ENCODE data around the gene GOLGA1.
A peak's percentile ranks its signal among the peaks of the same experiment; 100 is the strongest.
"Not testable (repeated sequence)": the region's sequence is repeated elsewhere in the genome, so short reads cannot be mapped to it uniquely, and the experiment has no call there.

Gene GOLGA1, protein sequence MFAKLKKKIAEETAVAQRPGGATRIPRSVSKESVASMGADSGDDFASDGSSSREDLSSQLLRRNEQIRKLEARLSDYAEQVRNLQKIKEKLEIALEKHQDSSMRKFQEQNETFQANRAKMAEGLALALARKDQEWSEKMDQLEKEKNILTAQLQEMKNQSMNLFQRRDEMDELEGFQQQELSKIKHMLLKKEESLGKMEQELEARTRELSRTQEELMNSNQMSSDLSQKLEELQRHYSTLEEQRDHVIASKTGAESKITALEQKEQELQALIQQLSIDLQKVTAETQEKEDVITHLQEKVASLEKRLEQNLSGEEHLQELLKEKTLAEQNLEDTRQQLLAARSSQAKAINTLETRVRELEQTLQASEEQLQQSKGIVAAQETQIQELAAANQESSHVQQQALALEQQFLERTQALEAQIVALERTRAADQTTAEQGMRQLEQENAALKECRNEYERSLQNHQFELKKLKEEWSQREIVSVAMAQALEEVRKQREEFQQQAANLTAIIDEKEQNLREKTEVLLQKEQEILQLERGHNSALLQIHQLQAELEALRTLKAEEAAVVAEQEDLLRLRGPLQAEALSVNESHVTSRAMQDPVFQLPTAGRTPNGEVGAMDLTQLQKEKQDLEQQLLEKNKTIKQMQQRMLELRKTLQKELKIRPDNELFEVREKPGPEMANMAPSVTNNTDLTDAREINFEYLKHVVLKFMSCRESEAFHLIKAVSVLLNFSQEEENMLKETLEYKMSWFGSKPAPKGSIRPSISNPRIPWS

DNA sequence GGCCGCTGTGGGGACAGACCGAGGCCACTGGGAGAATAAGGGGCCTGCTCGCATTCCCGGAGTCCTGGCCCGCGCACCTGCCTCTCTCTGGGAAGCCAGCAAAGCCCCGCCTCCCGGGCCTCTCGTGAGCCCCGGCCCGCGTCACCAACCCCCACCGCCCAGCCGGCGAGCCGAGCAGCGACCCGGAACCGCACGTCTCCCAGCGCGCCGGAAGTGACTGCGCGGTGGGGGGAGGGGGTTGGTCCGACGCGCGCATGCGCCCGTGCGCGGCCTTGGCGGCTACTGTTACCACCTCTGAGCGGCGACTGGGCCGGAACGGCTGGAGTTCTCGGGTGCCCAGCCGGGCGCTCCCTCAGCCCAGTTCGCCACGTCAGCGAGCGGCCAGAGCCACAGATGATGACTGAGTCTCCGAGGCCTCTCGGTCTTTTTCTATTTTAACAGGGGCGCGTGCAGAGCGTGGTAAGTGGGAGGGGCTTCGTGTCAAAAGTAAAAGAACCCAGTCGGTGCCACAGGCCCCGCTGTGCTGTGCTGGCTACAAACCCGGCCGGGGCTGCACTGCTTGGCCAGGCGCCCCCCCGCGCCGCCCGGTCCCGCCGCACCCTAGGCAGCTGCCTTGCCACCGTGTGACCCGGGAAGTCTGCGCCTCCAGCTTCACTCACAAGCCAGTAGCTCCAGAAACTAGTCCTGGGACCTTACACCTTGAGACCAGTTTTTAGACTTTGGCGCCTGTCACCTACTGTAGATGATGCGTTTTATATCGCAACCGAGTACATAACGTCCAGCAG lies at the start of gene GOLGA1:
TSS of gene GOLGA1 (minus strand) at position 190 of the 785 bp plus-strand sequence. CDS start 2,372 bp downstream, outside the sequence.
- peak; percentile 76 to 87 for DNase-seq (ENCODE audit: extremely low read depth in 1 of 2, low read depth in 1 of 2)

- DNase-seq (ENCODE audit: extremely low read depth in 1 of 2, low read depth in 1 of 2) = no peak
These were observed 42.8 kb upstream of the GOLGA1 start for GRCh38 chr9:124983698-124984097.

- DNase-seq (ENCODE audit: extremely low read depth in 1 of 2, low read depth in 1 of 2) = no peak
These were observed 39.5 kb upstream of the GOLGA1 start for GRCh38 chr9:124980431-124980830.

DNA sequence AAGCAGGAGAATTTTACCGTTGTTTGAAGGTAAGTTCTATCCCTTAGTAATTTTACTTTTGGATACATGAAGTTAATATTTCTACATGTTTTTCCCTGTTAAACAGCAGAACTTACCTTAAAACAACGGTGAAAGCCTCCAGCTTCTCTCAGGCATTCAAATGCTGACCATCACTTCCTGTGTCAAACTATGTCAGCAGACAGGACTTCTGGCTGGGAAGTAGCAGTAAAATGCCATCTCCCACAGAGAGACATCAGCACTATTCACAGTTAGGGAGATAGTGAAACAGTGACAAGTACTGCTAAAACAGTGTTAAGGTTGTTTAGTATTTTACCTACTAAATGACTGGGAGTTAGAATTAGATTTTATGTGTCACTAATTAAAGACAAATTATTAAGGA lies 34.2 kb upstream of the GOLGA1 start:
- no peak for DNase-seq (ENCODE audit: extremely low read depth in 1 of 2, low read depth in 1 of 2)

DNA sequence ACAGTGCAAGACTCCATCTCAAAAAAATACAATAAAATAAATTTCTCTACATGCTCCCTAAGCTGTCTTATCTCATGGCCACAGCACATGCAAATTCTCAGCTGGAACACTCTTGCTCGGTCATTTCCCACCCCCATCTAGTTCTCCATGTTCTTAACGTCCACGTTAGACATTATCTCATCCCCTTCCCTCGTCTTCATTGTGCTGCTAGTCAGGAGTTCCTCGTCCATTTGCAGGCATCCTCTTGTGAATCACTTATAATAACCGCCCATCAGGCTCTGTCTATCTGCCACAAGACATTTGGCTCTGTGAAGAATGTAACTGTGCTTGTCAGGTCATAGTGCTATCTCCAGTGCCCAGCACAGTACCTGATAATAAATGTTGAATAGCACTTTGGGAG lies 32.9 kb upstream of the GOLGA1 start:
- no peak for DNase-seq (ENCODE audit: extremely low read depth in 1 of 2, low read depth in 1 of 2)

GRCh38 chr9:124972241-124972770 lies 31.4 kb upstream of the GOLGA1 start:
- DNase-seq (ENCODE audit: extremely low read depth in 1 of 2, low read depth in 1 of 2) = no peak

DNA sequence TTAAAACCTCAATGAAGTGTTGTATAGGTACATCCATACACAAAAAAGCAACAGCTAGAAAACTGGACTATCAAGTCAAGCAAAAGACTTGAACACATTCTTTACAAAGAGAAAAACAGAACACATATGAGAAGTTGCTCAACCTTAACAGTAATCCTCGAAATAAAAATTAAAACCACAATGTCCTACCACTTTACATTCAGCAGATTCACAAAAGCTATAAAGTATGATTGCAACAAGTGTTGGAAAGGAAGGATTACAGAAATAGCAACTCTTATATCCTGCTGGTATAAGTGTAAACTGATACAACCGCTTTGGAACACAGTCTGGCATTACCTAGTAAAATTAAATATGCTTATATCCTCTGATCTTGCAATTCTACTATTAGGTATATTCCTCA lies 28.5 kb upstream of the GOLGA1 start:
- DNase-seq (ENCODE audit: extremely low read depth in 1 of 2, low read depth in 1 of 2) = no peak

DNA sequence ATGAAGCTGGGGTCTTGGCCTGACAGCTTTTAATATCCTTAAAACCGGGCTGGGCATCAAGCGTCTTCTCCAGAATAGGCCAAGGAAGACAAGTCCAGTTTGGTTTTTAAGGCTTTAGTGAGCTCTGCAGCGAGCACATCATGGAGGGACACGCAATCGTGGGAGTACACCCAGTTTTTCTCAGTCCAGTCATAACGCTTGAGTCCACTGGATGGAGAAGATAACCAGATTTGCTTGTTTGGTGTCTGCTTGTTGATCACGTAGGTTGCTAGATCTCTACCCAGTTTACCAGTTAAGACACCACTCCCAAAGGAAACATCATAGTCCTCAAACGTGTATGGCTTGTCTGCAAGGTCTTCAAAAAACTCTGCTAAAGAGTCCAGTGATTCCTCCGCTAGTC lies 27.4 kb upstream of the GOLGA1 start:
- no peak for DNase-seq (ENCODE audit: extremely low read depth in 1 of 2, low read depth in 1 of 2)

- not testable (repeated sequence) for DNase-seq (ENCODE audit: extremely low read depth in 1 of 2, low read depth in 1 of 2)
These were observed 25.1 kb upstream of the GOLGA1 start for GRCh38 chr9:124965775-124966568.

DNA sequence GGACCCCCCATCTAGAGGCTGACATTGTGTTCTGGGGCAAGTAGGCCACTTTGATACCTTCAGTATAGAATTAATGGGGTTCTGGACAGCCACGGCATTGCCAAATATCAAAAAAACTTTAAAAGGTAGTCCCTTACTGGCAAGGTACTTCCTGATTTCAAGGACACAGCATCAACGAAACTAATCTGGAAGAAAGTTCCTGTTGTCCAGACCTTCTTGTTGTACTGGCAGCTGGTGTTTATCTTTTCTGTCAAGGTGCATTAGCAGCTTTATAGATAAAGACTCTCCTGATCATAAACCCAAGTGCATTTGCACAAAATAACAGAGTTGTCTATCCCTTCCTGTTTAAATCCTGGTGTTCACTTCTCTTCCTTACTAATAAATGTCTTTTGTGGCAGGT lies 23.7 kb upstream of the GOLGA1 start:
- DNase-seq (ENCODE audit: extremely low read depth in 1 of 2, low read depth in 1 of 2) = no peak

GRCh38 chr9:124964056-124964455 lies 23.2 kb upstream of the GOLGA1 start:
- DNase-seq (ENCODE audit: extremely low read depth in 1 of 2, low read depth in 1 of 2) = no peak

DNA sequence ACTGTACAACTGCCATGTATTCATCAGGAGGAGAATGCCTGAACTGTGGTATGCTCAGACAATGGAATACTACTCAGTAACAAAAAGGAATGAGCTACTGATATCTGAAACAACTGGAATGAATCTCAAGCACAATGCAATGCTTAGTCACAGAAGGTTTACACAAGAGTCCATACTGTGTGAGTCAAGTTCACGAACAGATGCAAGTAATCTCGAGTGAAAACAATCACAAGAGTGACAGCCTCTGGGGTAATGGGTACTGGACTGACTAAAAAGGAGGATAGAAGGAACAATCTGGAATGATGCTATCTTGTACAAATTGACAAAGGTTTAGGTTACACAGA lies 19.5 kb upstream of the GOLGA1 start:
- no peak for DNase-seq (ENCODE audit: extremely low read depth in 1 of 2, low read depth in 1 of 2)

- DNase-seq (ENCODE audit: extremely low read depth in 1 of 2, low read depth in 1 of 2) = not testable (repeated sequence)
These were observed 19.0 kb upstream of the GOLGA1 start for GRCh38 chr9:124959671-124960408.

- no peak for DNase-seq (ENCODE audit: extremely low read depth in 1 of 2, low read depth in 1 of 2)
These were observed 13.4 kb upstream of the GOLGA1 start for GRCh38 chr9:124954255-124954654.

- no peak for DNase-seq (ENCODE audit: extremely low read depth in 1 of 2, low read depth in 1 of 2)
These were observed 9.3 kb upstream of the GOLGA1 start for GRCh38 chr9:124950050-124950718.

- no peak for DNase-seq (ENCODE audit: extremely low read depth in 1 of 2, low read depth in 1 of 2)
These were observed 8.5 kb upstream of the GOLGA1 start for GRCh38 chr9:124949387-124949786.

DNA sequence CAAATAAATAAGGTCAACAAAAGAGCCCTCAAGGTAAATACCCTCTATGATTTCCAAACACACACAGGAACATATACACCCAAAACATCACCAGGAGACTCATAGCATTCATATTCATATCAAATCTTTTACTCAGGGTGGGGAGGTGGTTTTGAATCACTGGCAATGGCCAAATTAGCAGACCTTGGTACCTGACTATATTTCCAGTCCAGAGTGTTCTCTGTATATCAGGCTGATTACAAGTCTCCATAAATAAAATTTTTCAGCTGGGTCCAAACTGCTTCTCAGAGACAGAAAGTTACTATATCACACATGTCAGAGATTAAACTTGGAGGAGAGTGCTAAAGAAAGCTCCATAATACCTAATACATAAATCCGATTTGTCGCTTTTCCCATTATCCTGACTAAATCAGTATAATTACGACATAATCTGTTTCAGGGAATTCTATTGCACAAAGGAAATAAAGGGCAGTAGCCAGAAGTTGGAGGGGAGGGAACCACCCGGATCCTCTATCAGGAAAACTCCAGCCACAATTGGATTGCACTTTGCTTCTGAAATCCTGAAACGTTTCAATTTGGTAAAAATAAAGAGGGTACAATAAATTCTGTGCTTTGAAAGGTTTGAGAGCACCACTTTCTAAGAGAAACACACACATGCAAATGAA lies 7.0 kb upstream of the GOLGA1 start:
- no peak for DNase-seq (ENCODE audit: extremely low read depth in 1 of 2, low read depth in 1 of 2)

DNA sequence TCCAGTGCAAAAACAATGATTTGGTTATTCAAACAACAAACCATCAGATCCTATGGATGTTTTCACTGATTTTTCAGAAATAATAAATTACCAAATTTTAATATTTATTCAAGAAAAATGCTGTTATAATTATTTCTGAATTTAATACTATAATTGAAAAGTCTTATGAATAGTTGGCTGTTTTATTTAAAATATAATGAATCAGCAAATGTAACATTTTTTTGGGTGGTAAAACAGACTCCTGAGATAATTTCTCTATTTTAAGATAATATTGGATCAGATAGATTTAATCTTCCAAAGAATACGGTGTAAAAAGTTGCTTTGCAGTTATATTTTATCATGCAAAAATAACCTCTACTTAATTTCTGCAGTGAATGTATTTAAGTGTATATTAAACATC lies 5.3 kb upstream of the GOLGA1 start:
- no peak for DNase-seq (ENCODE audit: extremely low read depth in 1 of 2, low read depth in 1 of 2)
